ENCODE results near the gene HES4. TPM values are rescaled to one million over a fixed set of nuclear protein-coding genes. Genes with fewer than 3 reads are reported as not detected.
A peak's percentile ranks its signal among the peaks of the same experiment; 100 is the strongest.

HES4 gene
- total RNA-seq, 2 experiments from 2014 or later, result 1.7 to 2.0 TPM

DNA sequence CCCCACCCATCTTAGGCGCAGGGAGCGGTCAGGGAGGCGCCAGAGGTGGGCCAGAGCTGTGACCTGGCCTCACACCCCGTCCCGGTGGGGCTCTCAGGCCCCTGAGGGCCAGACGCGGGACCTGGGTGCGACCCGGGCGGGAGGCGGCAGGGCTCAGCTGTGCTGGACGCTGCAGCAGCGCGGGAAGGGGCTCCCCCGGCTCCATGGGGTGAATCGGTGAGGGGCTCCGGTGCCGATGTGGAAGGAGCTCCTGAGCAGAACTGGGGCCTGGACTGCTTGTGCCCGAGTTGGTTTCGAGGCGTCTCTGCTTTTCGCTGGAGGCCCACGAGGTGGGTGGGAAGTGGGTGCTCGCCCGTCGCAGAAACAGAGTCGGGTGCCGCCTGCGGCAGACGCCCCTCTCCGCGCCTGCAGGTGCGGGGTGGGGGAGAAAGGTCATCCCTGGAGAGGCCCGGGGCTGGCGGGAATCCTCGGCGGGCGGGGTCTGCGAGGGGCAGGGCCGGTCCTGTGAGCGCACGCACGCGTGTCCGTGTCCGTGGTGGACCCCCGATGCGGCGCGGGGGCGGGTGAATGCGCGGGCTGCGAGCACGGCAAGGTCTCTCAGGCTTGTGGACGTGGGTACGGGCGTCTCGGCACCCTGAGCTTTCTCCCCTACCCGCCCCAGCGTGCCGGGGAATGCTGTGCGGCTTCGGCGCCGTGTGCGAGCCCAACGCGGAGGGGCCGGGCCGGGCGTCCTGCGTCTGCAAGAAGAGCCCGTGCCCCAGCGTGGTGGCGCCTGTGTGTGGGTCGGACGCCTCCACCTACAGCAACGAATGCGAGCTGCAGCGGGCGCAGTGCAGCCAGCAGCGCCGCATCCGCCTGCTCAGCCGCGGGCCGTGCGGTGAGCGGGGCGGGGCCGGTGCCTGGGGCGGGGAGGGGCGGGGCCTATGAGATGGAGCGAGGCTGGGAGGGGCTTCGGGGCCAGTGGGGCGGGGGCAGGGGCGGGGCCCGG lies 40.4 kb upstream of the HES4 start:
- Mint-ChIP-seq H3K4me1 (ENCODE audit: low read depth) (peaks cover 15% of the 10 kb centered on the region), H3K9me3 (no peaks in the 10 kb centered on the region), H3K4me3 (peak overlapping the region; percentile 55), H3K27me3 (peaks cover 28% of the 10 kb centered on the region), H3K27ac (no peak overlapping the region), H3K36me3 (no peaks in the 10 kb centered on the region)
- intact Hi-C loops (cut with micrococcal nuclease), result loop anchor here (1.0 kb wide), 1 partner anchor 24 kb away; no protein-coding TSS in a partner anchor
- CTCF ChIA-PET, result interaction anchor here (0.9 to 2.8 kb wide), 7 partner anchors 18 to 82 kb away, joined by 4 to 15 read pairs (median 5); no protein-coding TSS in a partner anchor
- peak; percentile 90 for DNase-seq
- POLR2A ChIA-PET, result interaction anchor here (1.2 kb wide), 1 partner anchor 27 kb away, joined by 3 read pairs; the partner anchor contains the start of gene ISG15

DNA sequence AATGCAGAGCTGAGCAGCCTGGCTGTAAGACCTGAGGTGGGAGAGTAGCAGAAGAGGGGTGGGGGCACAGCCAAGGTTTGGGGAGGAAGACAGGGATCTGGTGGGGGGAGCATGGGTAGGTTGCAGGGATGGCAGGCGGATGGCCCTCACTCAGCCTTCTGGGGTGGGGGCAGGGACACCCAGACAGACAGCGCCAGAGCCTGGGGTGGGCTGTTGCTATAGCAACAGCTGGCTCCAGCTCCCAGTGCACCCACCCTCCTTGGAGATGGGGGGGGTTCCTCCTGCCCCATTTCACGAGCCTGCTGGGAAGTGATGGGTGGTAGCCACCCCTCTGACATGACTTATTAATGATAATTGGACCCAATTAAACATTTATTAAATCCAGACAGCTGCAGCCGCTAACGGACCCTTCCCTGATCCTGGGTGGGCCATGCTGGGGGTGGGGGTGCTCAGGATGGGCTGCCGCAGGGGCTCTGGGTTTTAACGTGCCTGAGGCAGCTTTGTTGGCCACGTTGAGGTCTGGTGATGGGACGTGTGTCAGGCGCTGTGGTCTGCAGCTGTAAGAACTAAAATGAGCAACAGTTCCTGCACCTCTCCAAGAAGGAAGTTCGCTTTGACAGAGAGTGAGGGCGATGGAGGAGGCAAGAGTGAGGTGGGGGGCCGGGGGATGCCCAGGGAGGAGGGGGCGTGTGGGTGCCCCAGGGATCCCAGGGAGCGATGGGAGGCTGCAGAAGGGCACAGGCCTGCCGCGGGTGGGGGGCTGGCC lies 39.4 kb upstream of the HES4 start:
- Mint-ChIP-seq H3K4me3 (peak overlapping the region; percentile 55), H3K4me1 (ENCODE audit: low read depth) (peaks cover 15% of the 10 kb centered on the region), H3K36me3 (no peaks in the 10 kb centered on the region), H3K27ac (peak overlapping the region; percentile 25), H3K9me3 (no peaks in the 10 kb centered on the region), H3K27me3 (peaks cover 32% of the 10 kb centered on the region)
- intact Hi-C loops (cut with micrococcal nuclease), result loop anchor here (2.0 to 10.0 kb wide), 3 partner anchors 59 to 335 kb away; partner anchors contain the start of genes AURKAIP1 and TNFRSF18
- POLR2A ChIA-PET, result interaction anchor here (1.2 to 1.8 kb wide), 2 partner anchors 25 to 26 kb away, joined by 3 to 11 read pairs; partner anchors contain the start of gene ISG15
- peak; percentile 70 for DNase-seq
- CTCF ChIA-PET, result interaction anchor here (0.9 to 2.8 kb wide), 7 partner anchors 19 to 83 kb away, joined by 4 to 15 read pairs (median 5); no protein-coding TSS in a partner anchor

DNA sequence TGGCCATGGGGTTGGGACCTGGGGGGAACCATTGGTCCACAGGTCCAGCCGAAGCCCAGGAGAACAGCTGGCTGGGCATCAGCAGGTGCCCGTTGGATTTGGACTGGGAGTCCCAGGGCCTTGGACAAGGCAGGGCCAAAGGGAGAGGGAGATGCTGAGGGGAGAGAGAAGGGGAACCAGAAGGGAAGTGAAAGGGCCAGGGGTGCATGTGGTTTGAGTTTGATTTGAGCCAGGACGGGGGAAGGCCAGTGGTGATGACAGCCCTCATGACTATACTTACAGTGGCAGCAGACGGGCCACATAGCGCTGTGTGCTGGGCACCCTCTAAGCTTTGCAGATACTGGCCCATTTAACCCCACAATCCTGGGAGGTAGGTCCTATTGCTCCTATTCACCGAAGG lies 38.8 kb upstream of the HES4 start:
- DNase-seq, result no peak
- Mint-ChIP-seq H3K36me3 (no peaks in the 10 kb centered on the region), H3K27me3 (peaks cover 33% of the 10 kb centered on the region), H3K4me1 (ENCODE audit: low read depth) (peaks cover 15% of the 10 kb centered on the region), H3K9me3 (no peaks in the 10 kb centered on the region), H3K4me3 (no peak overlapping the region), H3K27ac (no peak overlapping the region)
- intact Hi-C loops (cut with micrococcal nuclease), result loop anchor here (2.0 to 10.0 kb wide), 3 partner anchors 60 to 336 kb away; partner anchors contain the start of genes AURKAIP1 and TNFRSF18
- POLR2A ChIA-PET, result interaction anchor here (1.8 kb wide), 1 partner anchor 25 kb away, joined by 11 read pairs; no protein-coding TSS in a partner anchor
- CTCF ChIA-PET, result interaction anchor here (0.6 to 2.8 kb wide), 3 partner anchors 20 to 36 kb away, joined by 3 to 15 read pairs (median 5); no protein-coding TSS in a partner anchor

DNA sequence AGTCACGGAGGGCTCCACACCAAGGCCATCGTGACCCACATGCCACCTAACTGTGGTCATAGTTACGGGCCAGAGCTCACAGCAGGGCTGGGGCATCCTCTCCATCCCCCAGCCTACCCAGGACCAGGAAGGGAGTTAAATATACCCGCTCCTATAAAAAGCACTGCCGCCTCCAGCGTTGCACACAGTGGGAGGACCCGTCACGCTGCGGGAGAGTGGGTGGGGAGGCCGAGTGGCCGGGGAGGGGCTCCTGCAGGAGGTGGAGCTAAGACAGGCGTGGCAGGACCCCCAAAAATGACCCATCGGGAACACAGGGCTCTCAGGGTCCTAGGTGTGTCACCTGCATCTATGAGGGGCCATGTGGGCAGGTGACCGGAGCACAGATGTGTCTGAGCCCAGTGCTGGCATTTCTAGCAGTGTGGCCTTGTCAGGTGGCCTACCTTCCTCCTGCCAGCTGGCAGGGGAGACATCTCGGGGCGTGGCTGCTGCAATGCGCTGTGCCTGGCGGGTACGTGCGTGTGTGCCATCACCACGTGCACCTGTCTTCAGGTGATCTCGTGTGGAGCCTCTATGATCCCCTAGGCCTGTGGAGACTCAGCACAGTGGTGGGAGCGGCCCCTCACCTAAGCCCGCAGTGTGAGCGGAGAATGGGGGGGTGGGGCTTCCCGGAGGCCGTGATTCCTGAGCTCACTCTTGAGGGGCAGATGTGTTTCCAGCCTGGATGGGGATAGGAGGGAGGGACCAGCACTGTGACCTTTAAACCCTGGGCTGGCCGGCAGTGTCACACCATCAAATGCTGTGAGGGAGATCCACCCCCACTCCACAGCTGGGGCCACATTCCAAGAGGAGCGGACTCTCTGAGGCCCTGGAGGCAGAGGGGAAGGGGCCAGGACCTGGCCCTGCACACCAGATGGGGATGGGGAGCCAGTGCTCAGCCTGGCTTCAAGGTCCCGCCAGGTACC lies 37.8 kb upstream of the HES4 start:
- Mint-ChIP-seq H3K27me3 (peaks cover 34% of the 10 kb centered on the region), H3K9me3 (no peaks in the 10 kb centered on the region), H3K27ac (no peak overlapping the region), H3K36me3 (no peaks in the 10 kb centered on the region), H3K4me1 (ENCODE audit: low read depth) (peaks cover 16% of the 10 kb centered on the region), H3K4me3 (no peak overlapping the region)
- DNase-seq, result no peak
- CTCF ChIA-PET, result interaction anchor here (1.0 kb wide), 1 partner anchor 26 kb away, joined by 4 read pairs; no protein-coding TSS in a partner anchor
- intact Hi-C loops (cut with micrococcal nuclease), result loop anchor here (2.0 to 10.0 kb wide), 3 partner anchors 61 to 337 kb away; partner anchors contain the start of genes AURKAIP1 and TNFRSF18
- POLR2A ChIA-PET, result interaction anchor here (1.8 kb wide), 1 partner anchor 26 kb away, joined by 11 read pairs; no protein-coding TSS in a partner anchor

DNA sequence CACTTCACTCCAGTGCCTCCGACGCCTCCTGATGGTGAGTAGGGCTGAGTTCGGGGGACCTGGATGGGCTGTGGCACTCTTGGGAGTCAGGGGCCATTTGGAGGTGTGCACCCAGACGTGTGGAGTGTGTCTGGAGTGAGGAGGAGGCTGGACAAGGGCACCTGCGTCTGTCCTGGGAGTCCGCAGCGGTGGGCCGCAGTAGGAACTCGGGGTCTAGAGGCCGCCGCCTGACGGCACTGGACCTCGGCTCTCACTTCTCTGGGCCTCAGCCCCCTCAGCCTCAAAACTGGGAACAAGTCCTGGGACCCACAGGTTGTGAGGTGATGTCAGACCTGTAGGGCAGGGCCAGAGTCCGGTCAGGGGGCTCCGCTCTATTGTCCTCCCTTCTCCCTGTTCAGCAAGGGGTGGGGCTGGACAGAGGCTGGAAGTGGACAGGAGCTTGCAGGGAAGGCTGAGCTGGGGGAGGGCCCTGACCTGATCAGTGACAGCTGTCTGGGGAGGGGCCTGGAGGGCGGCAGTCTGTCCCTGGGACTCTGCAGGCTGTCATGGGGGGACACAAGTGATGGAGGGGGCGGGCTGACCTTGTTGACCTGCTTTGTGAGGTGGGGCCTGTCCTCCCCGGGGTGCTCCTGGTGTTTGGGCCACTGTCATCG lies 35.5 kb upstream of the HES4 start:
- intact Hi-C loops (cut with micrococcal nuclease), result loop anchor here (10.0 kb wide), 2 partner anchors 169 to 339 kb away; partner anchors contain the start of genes AURKAIP1 and TNFRSF18
- peaks cover 22% of the 10 kb centered on the region for H3K4me1 Mint-ChIP-seq (ENCODE audit: low read depth)
- CTCF ChIA-PET, result interaction anchor here (0.7 to 1.3 kb wide), 2 partner anchors 28 to 29 kb away, joined by 5 to 7 read pairs; no protein-coding TSS in a partner anchor

DNA sequence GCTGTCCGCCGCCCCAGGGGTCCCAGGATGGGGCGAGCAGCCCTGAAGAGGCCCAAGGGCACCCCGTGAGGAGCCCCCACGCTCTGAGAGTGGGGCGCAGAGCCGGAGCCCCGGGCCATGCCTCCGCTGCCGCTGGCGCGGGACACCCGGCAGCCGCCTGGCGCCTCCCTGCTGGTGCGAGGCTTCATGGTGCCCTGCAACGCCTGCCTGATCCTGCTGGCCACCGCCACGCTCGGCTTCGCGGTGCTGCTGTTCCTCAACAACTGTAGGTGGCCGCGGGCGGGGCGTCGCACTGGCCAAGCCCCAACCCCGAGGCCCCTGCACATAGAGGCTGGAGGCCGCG lies 34.5 kb upstream of the HES4 start:
- H3K36me3 Mint-ChIP-seq, result no peaks in the 10 kb centered on the region
- H3K9me3 Mint-ChIP-seq, result no peaks in the 10 kb centered on the region
- peaks cover 18% of the 10 kb centered on the region for H3K4me1 Mint-ChIP-seq (ENCODE audit: low read depth)
- DNase-seq, result no peak
- peaks cover 36% of the 10 kb centered on the region for H3K27me3 Mint-ChIP-seq
- H3K4me3 Mint-ChIP-seq, result peak overlapping the region; percentile 52
- intact Hi-C loops (cut with micrococcal nuclease), result loop anchor here (5.0 to 10.0 kb wide), 3 partner anchors 83 to 340 kb away; partner anchors contain the start of genes AURKAIP1, C1orf159 and TNFRSF18
- CTCF ChIA-PET, result interaction anchor here (0.7 to 2.9 kb wide), 4 partner anchors 30 to 88 kb away, joined by 3 to 26 read pairs (median 6); no protein-coding TSS in a partner anchor
- POLR2A ChIA-PET, result interaction anchor here (1.0 kb wide), 1 partner anchor 41 kb away, joined by 3 read pairs; no protein-coding TSS in a partner anchor
- H3K27ac Mint-ChIP-seq, result no peak overlapping the region

More for the DNA sequence above, 35.5 kb upstream of the HES4 start:
- Mint-ChIP-seq H3K36me3 (no peaks in the 10 kb centered on the region), H3K4me3 (no peak overlapping the region), H3K27ac (no peak overlapping the region), H3K27me3 (peaks cover 40% of the 10 kb centered on the region), H3K9me3 (no peaks in the 10 kb centered on the region)
- POLR2A ChIA-PET, result no interaction called here
- no peak for DNase-seq

DNA sequence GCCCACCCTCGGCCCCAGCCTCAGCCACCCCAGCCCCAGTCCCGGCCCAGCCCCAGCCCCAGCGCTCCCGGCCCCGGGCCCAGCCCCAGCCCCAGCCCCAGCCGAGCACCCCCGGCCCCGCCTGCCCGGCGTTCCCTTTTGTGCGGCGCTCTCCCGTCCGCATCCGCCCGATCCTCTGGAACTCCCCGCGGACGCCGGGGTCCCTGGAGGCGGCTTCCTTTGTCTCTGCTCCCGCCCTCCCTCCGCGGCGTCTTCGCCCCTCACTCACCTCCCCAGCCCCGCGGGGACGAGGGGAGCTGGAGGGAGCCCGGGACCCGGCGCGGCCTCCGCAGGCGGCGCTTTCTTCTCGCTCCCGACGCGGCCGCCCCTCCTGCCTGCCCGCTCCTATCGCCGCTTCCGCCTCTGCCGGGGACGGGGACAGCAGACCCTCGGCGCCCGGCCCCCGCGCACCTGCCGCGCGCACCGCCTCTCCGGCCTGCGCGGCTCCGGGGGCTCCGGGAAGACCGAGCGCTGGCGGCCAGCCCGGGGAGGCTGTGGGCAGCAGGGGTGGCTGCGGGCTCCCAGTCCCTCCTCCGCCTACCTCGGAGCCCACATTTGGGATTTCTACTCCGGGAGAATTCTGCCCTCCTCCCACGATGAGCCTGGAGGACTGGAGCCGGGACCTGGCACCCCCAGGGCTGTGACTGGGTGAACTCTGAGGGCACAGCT lies 34.0 kb upstream of the HES4 start:
- Mint-ChIP-seq H3K4me3 (peak overlapping the region; percentile 43), H3K9me3 (no peaks in the 10 kb centered on the region), H3K27ac (no peak overlapping the region), H3K4me1 (ENCODE audit: low read depth) (peaks cover 12% of the 10 kb centered on the region), H3K27me3 (peaks cover 33% of the 10 kb centered on the region), H3K36me3 (no peaks in the 10 kb centered on the region)
- peak; percentile 32 for DNase-seq
- POLR2A ChIA-PET, result interaction anchor here (1.0 to 1.2 kb wide), 2 partner anchors 41 to 182 kb away, joined by 3 read pairs; no protein-coding TSS in a partner anchor
- intact Hi-C loops (cut with micrococcal nuclease), result loop anchor here (1.0 to 10.0 kb wide), 5 partner anchors 30 to 341 kb away; partner anchors contain the start of genes AURKAIP1, C1orf159, PUSL1 and TNFRSF18
- CTCF ChIA-PET, result interaction anchor here (0.7 to 2.9 kb wide), 14 partner anchors 12 to 258 kb away, joined by 3 to 26 read pairs (median 5); no protein-coding TSS in a partner anchor

DNA sequence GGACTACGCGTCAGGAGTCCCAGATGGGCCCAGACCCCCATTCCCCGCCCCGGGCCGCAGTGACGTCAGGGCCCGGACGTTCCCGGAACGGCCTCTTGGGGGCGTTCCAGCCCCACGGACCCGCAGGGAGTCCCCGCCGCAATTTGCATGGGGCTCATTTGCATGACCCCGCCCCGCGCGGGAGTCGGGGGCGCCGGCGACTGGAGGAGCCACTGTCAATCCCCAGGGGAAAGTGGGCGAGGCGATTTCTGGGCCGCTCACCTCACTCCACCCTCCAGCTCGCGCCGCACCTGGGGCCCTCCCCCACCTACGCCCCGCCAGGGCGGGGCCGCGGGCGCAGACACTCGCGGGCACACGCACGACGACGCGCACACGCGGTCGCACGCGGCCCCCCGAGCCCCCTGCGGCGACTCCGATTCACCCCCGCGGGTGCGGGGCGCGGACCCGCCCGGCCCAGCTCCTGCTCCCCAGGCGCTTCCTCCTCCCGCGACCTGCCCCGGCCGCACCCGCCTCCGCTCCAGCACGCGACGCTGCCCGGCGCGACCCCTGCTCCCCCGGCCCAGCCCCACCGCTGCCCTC lies 33.2 kb upstream of the HES4 start:
- Mint-ChIP-seq H3K36me3 (no peaks in the 10 kb centered on the region), H3K27me3 (peaks cover 26% of the 10 kb centered on the region), H3K9me3 (no peaks in the 10 kb centered on the region), H3K4me1 (ENCODE audit: low read depth) (peaks cover 7% of the 10 kb centered on the region), H3K4me3 (no peak overlapping the region), H3K27ac (no peak overlapping the region)
- intact Hi-C loops (cut with micrococcal nuclease), result loop anchor here (1.0 to 10.0 kb wide), 5 partner anchors 31 to 342 kb away; partner anchors contain the start of genes AURKAIP1, C1orf159, PUSL1 and TNFRSF18
- CTCF ChIA-PET, result interaction anchor here (0.7 to 2.9 kb wide), 14 partner anchors 12 to 338 kb away, joined by 3 to 26 read pairs (median 5); no protein-coding TSS in a partner anchor
- peak; percentile 95 for DNase-seq
- POLR2A ChIA-PET, result interaction anchor here (1.0 to 1.7 kb wide), 3 partner anchors 40 to 182 kb away, joined by 3 to 4 read pairs (median 3); no protein-coding TSS in a partner anchor

DNA sequence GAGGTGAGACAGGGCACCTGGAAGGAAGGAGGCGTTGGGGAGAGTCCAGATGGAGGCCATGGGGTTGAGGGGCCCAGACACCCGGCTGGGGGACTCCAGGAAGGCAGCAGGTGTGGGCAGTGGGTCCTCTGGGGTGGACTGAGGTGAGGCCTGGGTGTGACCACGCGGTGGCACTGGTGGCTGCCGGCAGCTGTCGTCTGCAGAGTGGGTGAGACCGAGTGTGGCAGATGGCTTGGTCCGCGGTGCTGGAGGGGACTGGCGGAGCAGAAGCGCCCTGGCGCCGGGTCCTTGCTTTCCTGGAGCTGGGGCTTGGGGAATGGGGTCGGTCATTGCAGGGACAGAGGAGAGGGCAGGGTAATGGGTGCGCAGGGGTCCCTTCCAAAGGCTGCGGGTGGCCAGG lies 32.5 kb upstream of the HES4 start:
- ChIA-PET CTCF (interaction anchor here (0.5 to 2.9 kb wide), 10 partner anchors 13 to 339 kb away, joined by 3 to 26 read pairs (median 6); no protein-coding TSS in a partner anchor), POLR2A (interaction anchor here (0.6 to 1.7 kb wide), 3 partner anchors 85 to 314 kb away, joined by 3 to 4 read pairs (median 3); no protein-coding TSS in a partner anchor)
- H3K4me3 Mint-ChIP-seq, result peak overlapping the region; percentile 29
- no peaks in the 10 kb centered on the region for H3K9me3 Mint-ChIP-seq
- intact Hi-C loops (cut with micrococcal nuclease), result loop anchor here (5.0 to 10.0 kb wide), 3 partner anchors 85 to 342 kb away; partner anchors contain the start of genes AURKAIP1, C1orf159 and TNFRSF18
- DNase-seq, result peak; percentile 37
- H3K27me3 Mint-ChIP-seq, result peaks cover 22% of the 10 kb centered on the region
- H3K36me3 Mint-ChIP-seq, result no peaks in the 10 kb centered on the region
- H3K27ac Mint-ChIP-seq, result no peak overlapping the region
- H3K4me1 Mint-ChIP-seq (ENCODE audit: low read depth), result peaks cover 7% of the 10 kb centered on the region
